Measurements from ENCODE around the gene H19. TPM values are rescaled to one million over a fixed set of nuclear protein-coding genes. Genes with fewer than 3 reads are reported as not detected.

H19 gene
- polyA plus RNA-seq, 1 of the 3 experiments (the other 2 are of a cell fraction): 3.7 TPM

DNA sequence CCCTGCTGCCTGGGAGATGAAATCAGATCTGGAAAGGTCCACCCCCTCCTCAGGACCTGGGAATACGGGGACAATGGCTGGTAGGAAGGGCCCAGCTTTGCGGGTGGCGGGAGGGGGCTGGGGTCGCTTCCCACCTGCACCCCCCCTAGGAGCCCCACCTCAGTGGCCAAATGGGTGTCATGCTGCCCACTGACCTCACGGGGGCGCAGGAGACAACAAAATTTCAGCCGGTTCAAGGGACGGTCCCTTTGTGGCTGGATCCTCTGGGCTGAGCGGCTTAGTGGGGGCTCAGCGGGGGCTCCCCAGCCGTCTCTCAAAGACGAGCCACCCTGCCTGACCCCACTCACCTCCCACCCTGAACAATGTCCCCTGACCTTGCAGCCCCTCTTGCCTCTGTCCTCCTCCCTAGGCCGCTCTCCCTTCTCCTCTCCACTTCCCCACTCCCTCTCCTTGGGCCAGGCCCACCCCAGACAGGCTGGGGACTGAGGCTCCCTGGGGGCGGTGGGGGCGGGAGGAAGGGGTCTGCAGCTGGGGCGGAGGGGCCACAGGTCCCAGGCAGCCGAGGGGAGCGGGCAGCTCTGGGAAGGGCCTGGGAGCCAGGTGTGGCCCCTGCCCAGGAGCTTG, 39.3 kb upstream of the H19 start:
- CTCF ChIA-PET: interaction anchor here (0.7 to 22.7 kb wide), 47 partner anchors 8 to 397 kb away, joined by 3 to 1098 read pairs (median 4); partner anchors contain the start of genes IGF2 and SYT8
- Histone ChIP-seq H3K36me3 (replicated peaks in 1 of 2; ENCODE audit: control insufficient read depth in 1 of 2, insufficient read depth in 2 of 2, low read length in 1 of 2) (no peaks in the 10 kb centered on the region), H3F3A (replicated peaks; ENCODE audit: insufficient read depth) (no peaks in the 10 kb centered on the region), H3K4me1 (ENCODE audit: control insufficient read depth in 1 of 2, insufficient read depth in 2 of 2, low read depth in 1 of 2, low read length in 1 of 2) (no peaks in the 10 kb centered on the region), H3K9ac (no peak overlapping the region), H3K27me3 (ENCODE audit: insufficient read depth) (no peaks in the 10 kb centered on the region), H3K9me3 (no peaks in the 10 kb centered on the region), H4K20me1 (ENCODE audit: insufficient read depth) (no peaks in the 10 kb centered on the region), H3K9me2 (no peaks in the 10 kb centered on the region), H3K27ac (ENCODE audit: low read depth in 2 of 2, low read length in 1 of 2) (no peak overlapping the region), H3K79me2 (ENCODE audit: insufficient read depth) (no peaks in the 10 kb centered on the region), H3K4me2 (no peak overlapping the region), H3K4me3 (ENCODE audit: low read depth in 2 of 2, low read length in 1 of 2) (no peak overlapping the region), H2AFZ (ENCODE audit: low read depth) (no peak overlapping the region)
- TF ChIP-seq, protein P1, sequence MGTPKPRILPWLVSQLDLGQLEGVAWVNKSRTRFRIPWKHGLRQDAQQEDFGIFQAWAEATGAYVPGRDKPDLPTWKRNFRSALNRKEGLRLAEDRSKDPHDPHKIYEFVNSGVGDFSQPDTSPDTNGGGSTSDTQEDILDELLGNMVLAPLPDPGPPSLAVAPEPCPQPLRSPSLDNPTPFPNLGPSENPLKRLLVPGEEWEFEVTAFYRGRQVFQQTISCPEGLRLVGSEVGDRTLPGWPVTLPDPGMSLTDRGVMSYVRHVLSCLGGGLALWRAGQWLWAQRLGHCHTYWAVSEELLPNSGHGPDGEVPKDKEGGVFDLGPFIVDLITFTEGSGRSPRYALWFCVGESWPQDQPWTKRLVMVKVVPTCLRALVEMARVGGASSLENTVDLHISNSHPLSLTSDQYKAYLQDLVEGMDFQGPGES (IDR thresholded peaks at IDR 0.05; ENCODE audit: low read depth, low read length): no peak
- TF ChIP-seq, protein P2, sequence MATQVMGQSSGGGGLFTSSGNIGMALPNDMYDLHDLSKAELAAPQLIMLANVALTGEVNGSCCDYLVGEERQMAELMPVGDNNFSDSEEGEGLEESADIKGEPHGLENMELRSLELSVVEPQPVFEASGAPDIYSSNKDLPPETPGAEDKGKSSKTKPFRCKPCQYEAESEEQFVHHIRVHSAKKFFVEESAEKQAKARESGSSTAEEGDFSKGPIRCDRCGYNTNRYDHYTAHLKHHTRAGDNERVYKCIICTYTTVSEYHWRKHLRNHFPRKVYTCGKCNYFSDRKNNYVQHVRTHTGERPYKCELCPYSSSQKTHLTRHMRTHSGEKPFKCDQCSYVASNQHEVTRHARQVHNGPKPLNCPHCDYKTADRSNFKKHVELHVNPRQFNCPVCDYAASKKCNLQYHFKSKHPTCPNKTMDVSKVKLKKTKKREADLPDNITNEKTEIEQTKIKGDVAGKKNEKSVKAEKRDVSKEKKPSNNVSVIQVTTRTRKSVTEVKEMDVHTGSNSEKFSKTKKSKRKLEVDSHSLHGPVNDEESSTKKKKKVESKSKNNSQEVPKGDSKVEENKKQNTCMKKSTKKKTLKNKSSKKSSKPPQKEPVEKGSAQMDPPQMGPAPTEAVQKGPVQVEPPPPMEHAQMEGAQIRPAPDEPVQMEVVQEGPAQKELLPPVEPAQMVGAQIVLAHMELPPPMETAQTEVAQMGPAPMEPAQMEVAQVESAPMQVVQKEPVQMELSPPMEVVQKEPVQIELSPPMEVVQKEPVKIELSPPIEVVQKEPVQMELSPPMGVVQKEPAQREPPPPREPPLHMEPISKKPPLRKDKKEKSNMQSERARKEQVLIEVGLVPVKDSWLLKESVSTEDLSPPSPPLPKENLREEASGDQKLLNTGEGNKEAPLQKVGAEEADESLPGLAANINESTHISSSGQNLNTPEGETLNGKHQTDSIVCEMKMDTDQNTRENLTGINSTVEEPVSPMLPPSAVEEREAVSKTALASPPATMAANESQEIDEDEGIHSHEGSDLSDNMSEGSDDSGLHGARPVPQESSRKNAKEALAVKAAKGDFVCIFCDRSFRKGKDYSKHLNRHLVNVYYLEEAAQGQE (IDR thresholded peaks at IDR 0.05; ENCODE audit: low read depth, low read length): no peak
- TF ChIP-seq MEF2A (IDR thresholded peaks at IDR 0.05; ENCODE audit: borderline replicate concordance, low read depth) (no peak), FOXM1 (IDR thresholded peaks at IDR 0.05; ENCODE audit: low read depth) (no peak), FOXJ3 (CRISPR knock-in tag; IDR thresholded peaks at IDR 0.05) (no peak), SIN3A (IDR thresholded peaks at IDR 0.05; ENCODE audit: borderline replicate concordance, low read depth, low read length) (no peak), TCF12 (IDR thresholded peaks at IDR 0.05) (no peak), RCOR1 (IDR thresholded peaks at IDR 0.05; ENCODE audit: low read length) (no peak), NFIC (IDR thresholded peaks at IDR 0.05; ENCODE audit: borderline replicate concordance) (no peak), ELF1 (IDR thresholded peaks at IDR 0.05) (no peak), GABPA (IDR thresholded peaks at IDR 0.05; ENCODE audit: low read depth) (no peak), TAF1 (IDR thresholded peaks at IDR 0.05; ENCODE audit: borderline replicate concordance, low read depth, low read length) (no peak), TEAD4 (IDR thresholded peaks at IDR 0.05; ENCODE audit: borderline replicate concordance, insufficient read depth) (no peak), YY1 (IDR thresholded peaks at IDR 0.05; ENCODE audit: low read depth) (no peak)
- no peak for DNase-seq
- WGBS (ENCODE audit: low lambda C conversion rate): no CpG with 5 or more reads among the region's 18 CpGs
- POLR2A ChIA-PET: interaction anchor here (0.9 to 2.6 kb wide), 7 partner anchors 81 to 123 kb away, joined by 3 to 20 read pairs (median 3); no protein-coding TSS in a partner anchor
